Dendritic cell treated with granulocyte-macrophage colony-stimulating factor and Interleukin-4, amounts not matched to agents 40 ng/mL and 50 ng/mL, for 4 days (primary cell): ENCODE measurements around the gene EIF2S3.
"Not testable (repeated sequence)": the region's sequence is repeated elsewhere in the genome, so short reads cannot be mapped to it uniquely, and the experiment has no call there.

Experiments
- H3K27ac Mint-ChIP-seq: one replicate; pipeline ENCODE4 v1.8.0; 2022; ENCODE audit warnings: mild to moderate bottlenecking, mixed read lengths
- H3K27me3 Mint-ChIP-seq: one replicate; pipeline ENCODE4 v1.8.0; 2022; ENCODE audit warnings: mild to moderate bottlenecking, mixed read lengths
- H3K36me3 Mint-ChIP-seq: one replicate; pipeline ENCODE4 v1.8.0; 2022; ENCODE audit warnings: low read depth, mixed read lengths
- H3K4me1 Mint-ChIP-seq: one replicate; pipeline ENCODE4 v1.8.0; 2022; ENCODE audit warnings: low read depth, mixed read lengths
- H3K4me3 Mint-ChIP-seq: one replicate; pipeline ENCODE4 v1.8.0; 2022; ENCODE audit warnings: mild to moderate bottlenecking, moderate library complexity, mixed read lengths
- H3K9me3 Mint-ChIP-seq: one replicate; pipeline ENCODE4 v1.8.0; 2022; ENCODE audit warnings: mixed read lengths
- intact Hi-C: fragments of 100-400 bp; cut with micrococcal nuclease; formaldehyde crosslinking; loops from one replicate; pipeline ENCODE4 v1.15.0; 2022

EIF2S3 gene

GRCh38 chrX:24080245-24080644 is 25.5 kb downstream of the EIF2S3 start:
- intact Hi-C loops: loop anchor here (10.0 kb wide), 1 partner anchor 85 kb away; no protein-coding TSS in a partner anchor
- H3K27ac Mint-ChIP-seq: not testable (repeated sequence)

GRCh38 chrX:24080704-24081103 is 25.9 kb downstream of the EIF2S3 start:
- Mint-ChIP-seq H3K27me3 (no peaks in the 10 kb centered on the region), H3K4me3 (no peak overlapping the region), H3K9me3 (no peaks in the 10 kb centered on the region), H3K36me3 (peaks cover 29% of the 10 kb centered on the region), H3K27ac (no peak overlapping the region), H3K4me1 (no peaks in the 10 kb centered on the region)
- intact Hi-C loops: loop anchor here (10.0 kb wide), 1 partner anchor 84 kb away; no protein-coding TSS in a partner anchor

More at GRCh38 chrX:24080245-24080644, 25.5 kb downstream of the EIF2S3 start:
- not testable (repeated sequence) for H3K4me1 Mint-ChIP-seq, H3K27me3 Mint-ChIP-seq, H3K9me3 Mint-ChIP-seq, H3K4me3 Mint-ChIP-seq
- peaks cover 33% of the 10 kb centered on the region for H3K36me3 Mint-ChIP-seq

- no peaks in the 10 kb centered on the region for H3K27me3 Mint-ChIP-seq
- H3K4me3 Mint-ChIP-seq: no peak overlapping the region
- H3K4me1 Mint-ChIP-seq: no peaks in the 10 kb centered on the region
- no peak overlapping the region for H3K27ac Mint-ChIP-seq
- intact Hi-C loops: loop anchor here (10.0 kb wide), 1 partner anchor 83 kb away; no protein-coding TSS in a partner anchor
- no peaks in the 10 kb centered on the region for H3K9me3 Mint-ChIP-seq
- H3K36me3 Mint-ChIP-seq: peaks cover 19% of the 10 kb centered on the region
Measured at GRCh38 chrX:24081661-24082154, 27.0 kb downstream of the EIF2S3 start.

GRCh38 chrX:24082447-24082846 is 27.7 kb downstream of the EIF2S3 start:
- intact Hi-C loops: loop anchor here (10.0 kb wide), 1 partner anchor 82 kb away; no protein-coding TSS in a partner anchor
- peaks cover 11% of the 10 kb centered on the region for H3K36me3 Mint-ChIP-seq
- H3K4me1 Mint-ChIP-seq: no peaks in the 10 kb centered on the region
- no peaks in the 10 kb centered on the region for H3K9me3 Mint-ChIP-seq
- no peak overlapping the region for H3K27ac Mint-ChIP-seq
- no peak overlapping the region for H3K4me3 Mint-ChIP-seq
- H3K27me3 Mint-ChIP-seq: no peaks in the 10 kb centered on the region

- H3K27ac Mint-ChIP-seq: no peak overlapping the region
- intact Hi-C loops: loop anchor here (10.0 kb wide), 1 partner anchor 80 kb away; no protein-coding TSS in a partner anchor
Measured at GRCh38 chrX:24085101-24085500, 30.3 kb downstream of the EIF2S3 start.

GRCh38 chrX:24090300-24091200 is 35.8 kb downstream of the EIF2S3 start:
- intact Hi-C loops: no loop called here
- Mint-ChIP-seq H3K27ac (no peak overlapping the region), H3K36me3 (no peaks in the 10 kb centered on the region), H3K4me3 (no peak overlapping the region), H3K27me3 (no peaks in the 10 kb centered on the region), H3K9me3 (no peaks in the 10 kb centered on the region), H3K4me1 (no peaks in the 10 kb centered on the region)

More at GRCh38 chrX:24085101-24085500, 30.3 kb downstream of the EIF2S3 start:
- Mint-ChIP-seq H3K4me3 (no peak overlapping the region), H3K36me3 (no peaks in the 10 kb centered on the region), H3K27me3 (no peaks in the 10 kb centered on the region), H3K9me3 (no peaks in the 10 kb centered on the region), H3K4me1 (no peaks in the 10 kb centered on the region)

- no peaks in the 10 kb centered on the region for H3K27me3 Mint-ChIP-seq
- no peak overlapping the region for H3K4me3 Mint-ChIP-seq
- no peaks in the 10 kb centered on the region for H3K9me3 Mint-ChIP-seq
Measured at GRCh38 chrX:24093746-24094145, 39.0 kb downstream of the EIF2S3 start.

GRCh38 chrX:24097741-24098260 is 43.0 kb downstream of the EIF2S3 start:
- Mint-ChIP-seq H3K36me3 (no peaks in the 10 kb centered on the region), H3K27ac (no peak overlapping the region), H3K27me3 (no peaks in the 10 kb centered on the region), H3K4me1 (no peaks in the 10 kb centered on the region), H3K9me3 (no peaks in the 10 kb centered on the region), H3K4me3 (no peak overlapping the region)
- intact Hi-C loops: no loop called here

More at GRCh38 chrX:24093746-24094145, 39.0 kb downstream of the EIF2S3 start:
- no peaks in the 10 kb centered on the region for H3K36me3 Mint-ChIP-seq
- intact Hi-C loops: no loop called here
- no peaks in the 10 kb centered on the region for H3K4me1 Mint-ChIP-seq
- no peak overlapping the region for H3K27ac Mint-ChIP-seq

- H3K27ac Mint-ChIP-seq: no peak overlapping the region
- intact Hi-C loops: no loop called here
Measured at GRCh38 chrX:24098932-24099331, 44.2 kb downstream of the EIF2S3 start.

GRCh38 chrX:24099394-24099793 is 44.6 kb downstream of the EIF2S3 start:
- Mint-ChIP-seq H3K9me3 (no peaks in the 10 kb centered on the region), H3K36me3 (no peaks in the 10 kb centered on the region)
- intact Hi-C loops: no loop called here

More at GRCh38 chrX:24098932-24099331, 44.2 kb downstream of the EIF2S3 start:
- Mint-ChIP-seq H3K27me3 (no peaks in the 10 kb centered on the region), H3K9me3 (no peaks in the 10 kb centered on the region), H3K4me3 (no peak overlapping the region), H3K36me3 (no peaks in the 10 kb centered on the region), H3K4me1 (no peaks in the 10 kb centered on the region)

GRCh38 chrX:24100713-24101112 is 46.0 kb downstream of the EIF2S3 start:
- intact Hi-C loops: no loop called here
- H3K4me3 Mint-ChIP-seq: no peak overlapping the region
- no peaks in the 10 kb centered on the region for H3K36me3 Mint-ChIP-seq
- H3K27ac Mint-ChIP-seq: no peak overlapping the region
- H3K9me3 Mint-ChIP-seq: no peaks in the 10 kb centered on the region
- H3K4me1 Mint-ChIP-seq: no peaks in the 10 kb centered on the region
- H3K27me3 Mint-ChIP-seq: no peaks in the 10 kb centered on the region

More at GRCh38 chrX:24099394-24099793, 44.6 kb downstream of the EIF2S3 start:
- H3K4me1 Mint-ChIP-seq: no peaks in the 10 kb centered on the region
- H3K4me3 Mint-ChIP-seq: no peak overlapping the region
- H3K27me3 Mint-ChIP-seq: no peaks in the 10 kb centered on the region
- no peak overlapping the region for H3K27ac Mint-ChIP-seq

- Mint-ChIP-seq H3K36me3 (no peaks in the 10 kb centered on the region), H3K4me1 (no peaks in the 10 kb centered on the region), H3K27ac (no peak overlapping the region), H3K9me3 (no peaks in the 10 kb centered on the region), H3K27me3 (no peaks in the 10 kb centered on the region), H3K4me3 (no peak overlapping the region)
- intact Hi-C loops: no loop called here
Measured at GRCh38 chrX:24110069-24110468, 55.3 kb downstream of the EIF2S3 start.

GRCh38 chrX:24113181-24113580 is 58.4 kb downstream of the EIF2S3 start:
- Mint-ChIP-seq H3K4me1 (no peaks in the 10 kb centered on the region), H3K36me3 (no peaks in the 10 kb centered on the region), H3K27me3 (no peaks in the 10 kb centered on the region), H3K4me3 (no peak overlapping the region), H3K27ac (no peak overlapping the region), H3K9me3 (no peaks in the 10 kb centered on the region)
- intact Hi-C loops: no loop called here

- H3K4me1 Mint-ChIP-seq: no peaks in the 10 kb centered on the region
- no peaks in the 10 kb centered on the region for H3K36me3 Mint-ChIP-seq
- intact Hi-C loops: no loop called here
- no peaks in the 10 kb centered on the region for H3K9me3 Mint-ChIP-seq
- no peak overlapping the region for H3K27ac Mint-ChIP-seq
- H3K4me3 Mint-ChIP-seq: no peak overlapping the region
- H3K27me3 Mint-ChIP-seq: no peaks in the 10 kb centered on the region
Measured at GRCh38 chrX:24117258-24117657, 62.5 kb downstream of the EIF2S3 start.
